NCI-H774 (cell line): ENCODE measurements around the gene MS4A8.
A peak's percentile ranks its signal among the peaks of the same experiment; 100 is the strongest.

ENCODE experiments used
- DNase-seq: peaks from one replicate; lab custom pipeline; 2025; lab: John Stamatoyannopoulos, UW

Gene MS4A8

DNA sequence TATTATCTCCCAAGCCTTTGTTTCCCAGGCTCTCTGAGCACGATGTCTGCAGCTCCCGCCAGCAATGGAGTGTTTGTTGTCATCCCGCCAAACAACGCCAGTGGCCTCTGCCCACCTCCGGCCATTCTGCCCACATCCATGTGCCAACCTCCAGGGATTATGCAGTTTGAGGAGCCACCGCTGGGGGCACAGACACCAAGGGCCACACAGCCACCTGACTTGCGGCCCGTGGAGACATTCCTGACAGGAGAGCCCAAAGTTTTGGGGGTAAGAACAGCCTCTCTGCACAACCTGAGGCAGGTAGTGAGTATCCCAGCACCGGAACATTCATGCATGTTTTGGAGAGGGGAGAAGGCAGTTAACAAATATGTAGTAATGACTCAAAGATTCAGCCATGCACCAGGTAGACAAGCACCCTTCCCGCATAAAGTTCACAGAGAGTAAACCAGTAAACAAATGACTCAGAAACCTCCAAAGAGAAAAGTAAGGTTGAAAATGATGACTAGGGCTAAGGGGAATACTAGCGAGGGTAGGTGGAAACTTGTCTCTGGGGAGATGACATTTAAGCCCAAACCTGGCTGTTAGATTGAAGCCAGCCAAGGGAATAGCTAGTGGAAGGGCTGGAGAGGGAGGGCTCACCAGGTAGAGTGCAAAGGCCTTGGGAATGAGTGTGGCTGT lies 64.4 kb downstream of the MS4A8 start:
- peak; percentile 73 for DNase-seq

DNA sequence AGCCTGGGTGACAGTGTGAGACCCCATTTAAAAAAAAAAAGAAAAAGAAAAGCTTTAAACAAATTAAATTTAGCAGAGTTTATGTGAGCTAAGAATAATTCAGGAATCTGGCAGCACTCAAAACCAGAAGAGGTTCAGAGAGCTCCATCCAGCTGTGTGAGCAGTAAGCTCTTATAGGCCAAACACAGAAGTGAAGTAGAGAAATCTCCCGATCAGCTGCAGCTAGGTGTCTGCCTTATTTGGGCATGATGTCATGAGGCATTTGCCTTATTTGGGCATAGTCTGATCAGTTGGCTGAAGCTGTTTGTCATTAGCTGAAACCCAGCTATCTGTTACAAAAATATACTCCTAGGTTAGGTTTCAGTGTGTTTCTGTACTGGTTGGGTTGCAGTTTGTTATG lies 65.5 kb downstream of the MS4A8 start:
- no peak for DNase-seq

DNA sequence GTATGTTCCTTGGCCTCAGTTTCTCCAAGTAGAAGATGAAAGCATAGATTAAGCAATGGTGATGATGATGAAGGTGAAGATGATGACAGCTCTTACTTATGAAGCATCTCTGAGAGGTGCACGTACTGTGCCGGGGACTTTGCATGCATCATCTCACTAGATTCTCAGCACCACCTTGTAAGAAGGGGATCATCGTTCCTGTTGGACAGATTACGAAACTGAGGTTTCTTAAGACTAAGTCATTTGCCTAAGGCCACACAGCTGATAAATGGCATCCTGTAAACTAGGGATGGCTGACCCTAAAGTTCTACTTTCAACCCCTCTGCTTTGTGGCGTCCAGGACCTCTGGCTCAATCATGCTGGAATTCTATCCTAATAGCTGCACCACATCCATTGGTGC lies 65.9 kb downstream of the MS4A8 start:
- DNase-seq, result no peak
